ENCODE measurements around the gene IMPA2. TPM values are rescaled to one million over a fixed set of nuclear protein-coding genes. Genes with fewer than 3 reads are reported as not detected.

Gene IMPA2
- total and polyA plus RNA-seq, 2 of the 13 experiments (the other 11 are each of a cell fraction or from before 2014, with no cell fraction given) = 37.8 to 71.8 TPM

GRCh38 chr18:12049978-12050811 lies 68.9 kb downstream of the IMPA2 start:
- Histone ChIP-seq H3K4me2 (ENCODE audit: low read depth, low read length) (no peak overlapping the region), H3K9me3 (ENCODE audit: low read length) (no peaks in the 10 kb centered on the region), H3K27me3 (ENCODE audit: control insufficient read depth in 1 of 2, insufficient read depth in 2 of 2, low read length in 2 of 2) (peaks cover 2 to 11% of the 10 kb centered on the region in 2 experiments; a peak in 3 of 5 replicates), H3K36me3 (replicated peaks in 1 of 2; ENCODE audit: control insufficient read depth in 1 of 2, insufficient read depth in 2 of 2, low read length in 2 of 2) (no peaks in the 10 kb centered on the region), H3K27ac (ENCODE audit: extremely low read length, insufficient read depth, low read length) (no peak overlapping the region), H3K4me1 (ENCODE audit: insufficient read depth, low read length) (no peaks in the 10 kb centered on the region), H3K9ac (ENCODE audit: insufficient read depth, low read depth, low read length) (no peak overlapping the region), H3K4me3 (replicated peaks in 1 of 3; ENCODE audit: insufficient read depth in 1 of 3, low read depth in 2 of 3, low read length in 3 of 3) (no peak overlapping the region), H4K20me1 (ENCODE audit: insufficient read depth, low read length) (no peaks in the 10 kb centered on the region), H3K79me2 (ENCODE audit: insufficient read depth, low read length) (no peaks in the 10 kb centered on the region), H2AFZ (ENCODE audit: low read length) (no peak overlapping the region)
- DNase-seq (ENCODE audit: low spot score) = no peak
- intact Hi-C loops (cut with micrococcal nuclease; ENCODE audit: unreplicated experiment) = no loop called here
- FAIRE-seq = no peak
- no peak for ATAC-seq
- WGBS (ENCODE audit: low lambda C conversion rate) = 65% methylated on average over 8 of the region's 9 CpGs
- CTCF ChIA-PET (ENCODE audit: low intra/inter-chr PET ratio, low total read pairs) = no interaction called here
- POLR2A ChIA-PET = no interaction called here
- BruUV-seq (replicated peaks) = no TSS peak
- in situ Hi-C loops (cut with HindIII; ENCODE audit: extremely low pct_ligation_motif_present, low pct_unique_long_range_greater_than_20kb) = loop anchor here (10.0 kb wide), 1 partner anchor 395 kb away; no protein-coding TSS in a partner anchor
- TF ChIP-seq CC2D1A (CRISPR knock-in tag; IDR thresholded peaks at IDR 0.05) (no peak), FOXK1 (CRISPR knock-in tag; IDR thresholded peaks at IDR 0.05; ENCODE audit: borderline replicate concordance, low read depth) (no peak), SMARCE1 (IDR thresholded peaks at IDR 0.05; ENCODE audit: borderline replicate concordance) (no peak), CBX1 (IDR thresholded peaks at IDR 0.05; ENCODE audit: low read depth) (no peak), GATAD2A (CRISPR knock-in tag; IDR thresholded peaks at IDR 0.05) (no peak), ZNF547 (CRISPR knock-in tag; IDR thresholded peaks at IDR 0.05) (no peak), MIXL1 (CRISPR knock-in tag; IDR thresholded peaks at IDR 0.05) (no peak), NBN (conservative IDR thresholded peaks at IDR 0.05) (no peak), HNRNPK (IDR thresholded peaks at IDR 0.05; ENCODE audit: low read depth, low read length, poor library complexity, severe bottlenecking) (no peak), NR3C1 (CRISPR knock-in tag; IDR thresholded peaks at IDR 0.05) (no peak), GABPB1 (CRISPR knock-in tag; IDR thresholded peaks at IDR 0.05) (no peak), RBAK (CRISPR knock-in tag; IDR thresholded peaks at IDR 0.05) (no peak), ZBTB4 (CRISPR knock-in tag; IDR thresholded peaks at IDR 0.05; ENCODE audit: borderline replicate concordance) (no peak), IKZF4 (CRISPR knock-in tag; IDR thresholded peaks at IDR 0.05; ENCODE audit: borderline replicate concordance, low read depth, not compliant biosample characterization) (no peak), SOX5 (CRISPR knock-in tag; IDR thresholded peaks at IDR 0.05; ENCODE audit: borderline replicate concordance) (no peak), TCF7 (IDR thresholded peaks at IDR 0.05; ENCODE audit: low read depth) (no peak)
- TF ChIP-seq, protein P1, sequence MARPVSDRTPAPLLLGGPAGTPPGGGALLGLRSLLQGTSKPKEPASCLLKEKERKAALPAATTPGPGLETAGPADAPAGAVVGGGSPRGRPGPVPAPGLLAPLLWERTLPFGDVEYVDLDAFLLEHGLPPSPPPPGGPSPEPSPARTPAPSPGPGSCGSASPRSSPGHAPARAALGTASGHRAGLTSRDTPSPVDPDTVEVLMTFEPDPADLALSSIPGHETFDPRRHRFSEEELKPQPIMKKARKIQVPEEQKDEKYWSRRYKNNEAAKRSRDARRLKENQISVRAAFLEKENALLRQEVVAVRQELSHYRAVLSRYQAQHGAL (CRISPR knock-in tag; IDR thresholded peaks at IDR 0.05; ENCODE audit: not compliant biosample characterization) = no peak
- TF ChIP-seq, protein P2, sequence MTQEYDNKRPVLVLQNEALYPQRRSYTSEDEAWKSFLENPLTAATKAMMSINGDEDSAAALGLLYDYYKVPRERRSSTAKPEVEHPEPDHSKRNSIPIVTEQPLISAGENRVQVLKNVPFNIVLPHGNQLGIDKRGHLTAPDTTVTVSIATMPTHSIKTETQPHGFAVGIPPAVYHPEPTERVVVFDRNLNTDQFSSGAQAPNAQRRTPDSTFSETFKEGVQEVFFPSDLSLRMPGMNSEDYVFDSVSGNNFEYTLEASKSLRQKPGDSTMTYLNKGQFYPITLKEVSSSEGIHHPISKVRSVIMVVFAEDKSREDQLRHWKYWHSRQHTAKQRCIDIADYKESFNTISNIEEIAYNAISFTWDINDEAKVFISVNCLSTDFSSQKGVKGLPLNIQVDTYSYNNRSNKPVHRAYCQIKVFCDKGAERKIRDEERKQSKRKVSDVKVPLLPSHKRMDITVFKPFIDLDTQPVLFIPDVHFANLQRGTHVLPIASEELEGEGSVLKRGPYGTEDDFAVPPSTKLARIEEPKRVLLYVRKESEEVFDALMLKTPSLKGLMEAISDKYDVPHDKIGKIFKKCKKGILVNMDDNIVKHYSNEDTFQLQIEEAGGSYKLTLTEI (CRISPR knock-in tag; conservative IDR thresholded peaks at IDR 0.05) = no peak
- TF ChIP-seq, protein P3, sequence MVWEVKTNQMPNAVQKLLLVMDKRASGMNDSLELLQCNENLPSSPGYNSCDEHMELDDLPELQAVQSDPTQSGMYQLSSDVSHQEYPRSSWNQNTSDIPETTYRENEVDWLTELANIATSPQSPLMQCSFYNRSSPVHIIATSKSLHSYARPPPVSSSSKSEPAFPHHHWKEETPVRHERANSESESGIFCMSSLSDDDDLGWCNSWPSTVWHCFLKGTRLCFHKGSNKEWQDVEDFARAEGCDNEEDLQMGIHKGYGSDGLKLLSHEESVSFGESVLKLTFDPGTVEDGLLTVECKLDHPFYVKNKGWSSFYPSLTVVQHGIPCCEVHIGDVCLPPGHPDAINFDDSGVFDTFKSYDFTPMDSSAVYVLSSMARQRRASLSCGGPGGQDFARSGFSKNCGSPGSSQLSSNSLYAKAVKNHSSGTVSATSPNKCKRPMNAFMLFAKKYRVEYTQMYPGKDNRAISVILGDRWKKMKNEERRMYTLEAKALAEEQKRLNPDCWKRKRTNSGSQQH (CRISPR knock-in tag; IDR thresholded peaks at IDR 0.05; ENCODE audit: low read depth) = no peak

Data from HepG2 (cell line).